GM18951 (cell line): ENCODE measurements around the gene NEGR1.
"Not testable (repeated sequence)": the region's sequence is repeated elsewhere in the genome, so short reads cannot be mapped to it uniquely, and the experiment has no call there.

Source experiments
- POLR2A ChIP-seq: IDR thresholded peaks from 4 replicates; pipeline ENCODE4 v1.6.1; 2011; ENCODE audit warnings: mild to moderate bottlenecking; ENCODE audit not compliant: insufficient read length, insufficient read depth; ENCODE audit errors: extremely low read depth
- in situ Hi-C: fragments of 300-500 bp; cut with MboI; formaldehyde crosslinking; loops from one replicate; pipeline ENCODE4 v1.12.0; 2022; ENCODE audit warnings: low sequenced_read_pairs, mixed read lengths, inconsistent platforms; ENCODE audit not compliant: unreplicated experiment

The NEGR1 gene

DNA sequence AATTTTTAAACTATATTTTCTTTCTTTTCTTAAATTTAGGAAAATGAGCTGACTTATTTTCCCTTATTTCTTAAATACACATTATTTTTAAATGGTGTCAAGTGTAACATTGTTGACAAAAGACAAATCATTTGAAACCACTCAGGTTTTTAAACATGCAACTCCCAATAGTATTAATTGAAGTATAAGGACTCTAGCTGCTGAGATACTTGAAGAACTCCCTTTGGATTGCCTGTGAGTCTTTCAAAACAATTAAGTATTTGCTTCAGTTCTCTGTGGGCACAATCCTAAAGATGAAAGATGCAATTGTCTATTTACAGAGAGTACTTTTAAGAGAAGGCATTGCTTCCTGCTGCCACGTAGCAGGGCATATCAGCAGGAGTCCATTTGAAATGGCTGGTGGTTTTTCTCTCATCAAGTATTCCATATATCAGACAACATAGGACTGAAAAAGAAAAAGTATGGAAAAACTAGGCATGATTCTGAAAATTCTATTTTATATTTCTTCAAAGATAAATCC, 373.4 kb downstream of the NEGR1 start:
- in situ Hi-C loops, result no loop called here

DNA sequence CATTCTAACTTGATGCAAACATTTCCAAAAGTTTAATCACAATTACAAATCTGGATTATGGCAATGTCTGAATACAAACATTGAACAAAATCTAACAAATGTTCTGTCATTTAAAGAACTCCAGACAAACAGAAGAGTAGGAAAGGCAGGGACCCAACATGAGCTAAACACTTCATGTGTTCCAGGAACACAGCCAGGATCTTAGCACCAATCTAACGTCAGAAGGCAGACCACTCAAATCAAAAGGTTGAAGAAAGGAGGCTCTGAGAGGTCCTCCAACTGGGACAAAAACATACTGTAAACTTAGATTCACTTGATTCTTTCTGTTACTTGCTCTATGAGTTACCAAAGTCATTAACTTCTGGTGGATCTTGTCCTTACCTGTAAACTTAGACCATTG, 374.0 kb downstream of the NEGR1 start:
- TF ChIP-seq POLR2A, result no peak
- in situ Hi-C loops, result no loop called here

More for the DNA sequence above, 373.4 kb downstream of the NEGR1 start:
- TF ChIP-seq POLR2A, result no peak

DNA sequence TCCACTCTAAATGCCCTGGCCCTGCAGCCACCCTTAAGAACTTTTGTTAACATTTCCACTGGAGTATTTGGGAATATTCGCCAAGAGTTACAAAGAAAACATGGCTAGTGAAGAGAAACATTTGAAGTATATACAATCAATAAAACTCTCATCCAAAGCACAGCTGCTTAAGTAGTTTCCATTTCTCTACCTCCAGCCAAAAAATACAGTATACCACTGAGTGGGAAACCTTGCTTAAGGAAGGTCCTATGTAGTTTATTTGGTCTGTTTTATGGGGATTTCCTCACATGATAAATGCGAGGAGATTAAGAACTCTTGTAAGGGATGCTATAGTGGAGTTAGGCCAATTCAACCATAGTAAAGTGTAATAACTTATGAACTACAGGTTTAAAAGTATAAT, 382.5 kb downstream of the NEGR1 start:
- in situ Hi-C loops, result no loop called here
- TF ChIP-seq POLR2A, result no peak

DNA sequence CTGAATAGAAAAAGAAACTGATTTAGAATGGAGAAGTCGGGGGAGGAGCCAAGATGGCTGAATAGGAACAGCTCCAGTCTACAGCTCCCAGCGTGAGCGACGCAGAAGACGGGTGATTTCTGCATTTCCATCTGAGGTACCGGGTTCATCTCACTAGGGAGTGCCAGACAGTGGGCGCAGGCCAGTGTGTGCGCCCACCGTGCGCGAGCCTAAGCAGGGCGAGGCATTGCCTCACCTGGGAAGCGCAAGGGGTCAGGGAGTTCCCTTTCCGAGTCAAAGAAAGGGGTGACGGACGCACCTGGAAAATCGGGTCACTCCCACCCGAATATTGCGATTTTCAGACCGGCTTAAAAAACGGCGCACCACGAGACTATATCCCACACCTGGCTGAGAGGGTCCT, 394.2 kb downstream of the NEGR1 start:
- in situ Hi-C loops, result not testable (repeated sequence)

DNA sequence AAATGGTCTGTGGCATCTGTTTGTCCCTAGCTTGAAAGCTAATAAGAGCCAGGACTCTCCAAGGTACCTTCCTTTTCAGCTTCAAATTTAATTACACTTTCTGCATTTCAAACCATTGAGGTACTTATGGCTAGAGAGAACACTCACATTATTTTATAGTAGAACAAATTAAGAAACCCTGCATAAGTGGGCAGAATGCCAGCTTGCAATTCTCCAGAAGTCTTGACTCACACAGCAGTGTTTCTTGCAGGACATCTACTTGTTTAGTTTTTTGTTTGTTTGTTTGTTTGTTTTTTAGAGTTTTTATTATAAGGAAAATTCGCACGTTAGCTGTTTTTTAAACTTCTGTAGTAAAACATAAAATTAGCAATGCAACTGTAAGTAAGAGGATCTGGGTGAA, 397.2 kb downstream of the NEGR1 start:
- no peak for TF ChIP-seq POLR2A
- in situ Hi-C loops, result no loop called here

DNA sequence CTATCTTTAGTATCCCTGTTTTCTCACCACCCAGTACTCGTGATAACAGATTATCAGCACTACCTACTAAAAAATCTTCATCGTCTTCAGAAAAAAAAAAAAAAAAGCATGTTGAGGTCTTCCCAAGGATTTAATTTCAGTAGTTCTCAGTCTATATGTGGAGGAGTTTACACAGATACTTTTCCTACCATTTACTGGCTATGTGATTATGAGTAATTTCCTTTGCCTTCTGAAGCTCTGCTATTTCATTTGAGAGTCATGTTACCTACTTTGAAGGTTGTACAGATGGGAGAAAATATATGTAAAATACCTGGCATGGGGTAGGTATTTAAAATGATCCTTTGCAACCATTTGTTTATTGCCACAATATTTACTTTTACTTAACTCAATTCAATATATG, 399.7 kb downstream of the NEGR1 start:
- no peak for TF ChIP-seq POLR2A
- in situ Hi-C loops, result no loop called here

DNA sequence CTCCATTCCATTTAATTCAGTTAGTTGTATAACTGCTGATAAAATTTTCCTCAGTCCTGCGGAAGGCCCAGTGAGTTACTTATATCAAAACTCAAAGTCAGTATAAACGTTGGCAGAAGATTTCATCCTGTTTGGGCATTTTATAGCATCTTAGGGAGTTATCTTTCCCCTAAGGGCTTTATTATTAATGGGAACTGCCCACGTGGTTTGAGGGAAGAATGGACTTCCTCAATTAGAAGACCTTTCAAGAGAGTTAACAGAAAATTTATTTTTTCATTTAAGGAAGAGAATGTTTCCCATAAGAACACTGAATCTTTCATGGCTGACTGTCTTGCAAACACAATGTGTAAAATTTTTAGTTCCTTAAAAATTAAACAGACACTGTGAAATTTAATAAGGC, 400.1 kb downstream of the NEGR1 start:
- no peak for TF ChIP-seq POLR2A
- in situ Hi-C loops, result no loop called here

DNA sequence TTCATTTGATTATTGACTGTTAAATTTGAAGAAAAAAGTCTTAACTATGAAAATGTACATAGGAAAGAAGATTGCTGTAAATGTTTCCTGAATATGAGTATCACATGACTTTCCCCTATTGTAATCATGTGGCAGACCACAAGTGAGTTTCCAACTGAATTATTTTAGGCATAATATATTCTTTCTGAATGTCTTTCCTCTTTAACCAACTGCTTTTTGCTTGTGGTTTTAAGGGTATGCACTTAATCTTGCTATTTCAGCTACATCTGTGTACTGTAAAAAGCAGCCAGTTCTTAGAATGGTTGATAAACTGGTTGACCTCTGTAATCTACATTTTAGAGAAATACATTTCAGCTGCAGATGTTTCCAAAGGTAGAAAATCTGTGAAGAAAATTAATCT, 400.7 kb downstream of the NEGR1 start:
- no peak for TF ChIP-seq POLR2A
- in situ Hi-C loops, result no loop called here

DNA sequence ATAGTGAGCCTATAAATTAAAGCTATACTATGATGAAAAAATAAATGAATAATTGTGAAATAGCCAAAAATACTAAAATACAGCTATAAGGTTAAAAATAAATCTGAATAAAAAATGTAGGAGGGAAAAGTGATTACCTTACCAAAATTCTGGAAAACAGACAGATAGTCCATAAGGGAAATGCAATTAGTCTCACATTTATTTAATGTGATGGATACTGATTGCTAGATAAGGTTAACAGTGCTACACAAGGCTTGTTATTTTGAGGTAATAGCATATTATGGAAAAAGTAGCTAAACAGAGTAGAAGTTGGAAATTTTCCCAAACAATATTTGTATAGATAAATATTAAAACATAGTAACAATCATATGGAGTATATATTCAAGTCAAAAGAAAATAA, 413.0 kb downstream of the NEGR1 start:
- no peak for TF ChIP-seq POLR2A
- in situ Hi-C loops, result no loop called here

DNA sequence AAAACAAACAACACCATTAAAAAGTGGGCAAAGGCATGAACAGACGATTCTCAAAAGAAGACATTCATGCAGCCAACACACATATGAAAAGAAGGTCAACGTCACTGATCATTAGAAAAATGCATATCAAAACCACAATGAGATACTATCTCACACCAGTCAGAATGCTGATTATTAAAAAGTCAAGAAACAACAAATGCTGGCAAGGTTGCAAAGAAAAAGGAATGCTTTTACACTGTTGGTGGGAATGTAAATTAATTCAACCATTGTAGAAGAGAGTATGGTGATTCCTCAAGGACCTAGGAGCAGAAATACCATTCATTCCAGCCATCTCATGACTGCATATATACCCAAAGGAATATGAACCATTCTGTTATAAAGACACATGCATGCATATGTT, 419.6 kb downstream of the NEGR1 start:
- TF ChIP-seq POLR2A, result no peak
- in situ Hi-C loops, result no loop called here

DNA sequence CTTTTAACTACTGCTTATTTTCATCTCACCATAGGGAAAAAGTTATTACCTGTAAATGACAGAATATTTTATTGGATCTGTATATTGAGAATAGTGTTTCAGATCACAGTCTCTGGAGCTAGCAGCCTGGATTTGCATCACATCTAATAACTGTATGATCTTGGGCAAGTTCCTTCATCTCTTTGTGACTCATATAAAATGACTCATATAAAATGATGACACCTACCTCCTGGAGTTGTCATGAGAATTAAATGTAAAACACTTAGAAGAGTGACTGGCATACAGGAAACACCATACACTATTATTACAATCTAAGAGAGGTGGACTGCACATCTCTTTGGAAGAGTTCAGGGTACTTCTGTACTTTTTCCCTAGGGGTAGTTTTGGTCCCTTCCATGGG, 421.3 kb downstream of the NEGR1 start:
- no peak for TF ChIP-seq POLR2A
- in situ Hi-C loops, result no loop called here

DNA sequence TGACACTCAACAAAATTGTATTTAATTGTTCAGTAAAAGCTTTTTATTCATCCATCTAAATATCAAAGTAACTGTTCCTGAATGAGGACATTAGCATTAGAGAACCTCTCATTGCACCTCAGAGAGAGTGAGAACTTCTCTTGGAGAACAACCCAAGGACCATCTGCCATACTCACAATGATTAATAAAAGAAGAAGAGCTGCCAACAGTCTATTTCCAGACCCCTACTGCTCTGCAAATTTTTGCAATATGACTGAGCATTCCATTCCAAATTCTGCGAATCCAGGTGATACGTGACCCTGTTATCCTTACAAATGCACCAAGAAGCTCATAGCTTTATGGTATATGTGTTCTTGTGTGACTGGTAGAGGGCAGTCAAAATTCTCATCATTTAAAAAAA, 422.5 kb downstream of the NEGR1 start:
- in situ Hi-C loops, result no loop called here
- TF ChIP-seq POLR2A, result no peak

DNA sequence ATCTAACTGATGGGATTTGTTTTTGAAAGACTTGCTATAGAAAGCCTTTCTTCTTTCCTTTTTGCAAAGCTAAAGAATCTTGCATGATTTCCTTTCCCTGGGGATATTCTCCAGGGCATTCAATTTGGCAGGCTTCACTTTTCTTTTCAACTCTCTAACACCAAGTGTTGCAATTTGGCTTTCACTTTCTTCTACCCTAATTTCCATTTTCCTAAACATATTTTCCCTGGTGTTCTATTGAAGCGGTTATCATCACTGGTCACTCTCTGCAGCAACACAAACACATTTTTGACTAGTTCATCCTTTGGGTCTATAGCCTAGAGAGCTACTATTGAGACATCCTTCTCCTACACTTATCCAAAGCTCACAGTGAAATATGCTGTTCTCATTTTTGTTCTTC, 424.5 kb downstream of the NEGR1 start:
- in situ Hi-C loops, result no loop called here
- no peak for TF ChIP-seq POLR2A

DNA sequence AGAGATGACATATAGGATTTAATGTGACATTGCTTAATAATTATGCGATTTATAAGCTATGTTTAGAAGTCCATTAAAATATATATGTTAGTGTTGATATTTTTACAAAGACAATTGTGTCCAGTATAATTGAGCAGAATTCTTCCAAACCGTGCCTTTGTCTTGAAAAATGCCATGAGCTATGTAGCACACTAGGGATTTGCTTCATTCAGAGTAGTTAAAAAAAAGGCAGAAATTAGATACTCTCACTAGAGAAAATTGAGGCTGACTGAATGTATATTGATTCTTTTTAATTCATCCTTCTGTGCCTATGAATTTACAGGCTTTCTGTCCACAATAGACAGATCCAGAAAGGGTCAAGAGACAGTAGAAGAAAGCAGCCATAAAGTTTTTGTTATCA, 429.0 kb downstream of the NEGR1 start:
- in situ Hi-C loops, result no loop called here

DNA sequence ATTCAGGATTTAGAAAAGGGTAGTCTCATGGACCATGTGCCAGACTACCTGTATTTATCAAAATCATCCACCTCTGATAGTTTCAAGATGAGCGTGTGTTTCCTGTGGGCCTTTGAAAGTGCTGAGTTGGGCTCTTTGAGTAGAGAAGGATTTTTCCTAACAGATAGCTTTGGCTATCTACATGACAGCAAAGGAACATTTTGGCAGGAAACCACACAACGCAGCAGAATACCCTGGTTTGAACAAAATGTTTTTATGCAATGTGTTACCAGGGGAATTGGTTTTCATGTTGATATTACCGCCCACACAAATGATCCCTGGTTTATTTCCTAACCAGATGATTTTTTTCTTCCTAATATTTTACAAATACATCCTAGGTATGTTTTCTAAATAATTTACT, 431.4 kb downstream of the NEGR1 start:
- in situ Hi-C loops, result no loop called here
- no peak for TF ChIP-seq POLR2A

More for the DNA sequence above, 429.0 kb downstream of the NEGR1 start:
- no peak for TF ChIP-seq POLR2A
